GM20000 (cell line): ENCODE data around the gene ARIH2.

Experiments
- DNase-seq: peaks from one replicate; pipeline ENCODE4 v3.0.0; 2012; ENCODE audit warnings: low spot score
- TF ChIP-seq, protein P1 (sequence below): IDR thresholded peaks from 2 replicates; pipeline ENCODE4 v1.5.1; 2012; ENCODE audit warnings: mild to moderate bottlenecking, control low read depth; ENCODE audit errors: extremely low read depth, missing control alignments

Gene ARIH2

DNA sequence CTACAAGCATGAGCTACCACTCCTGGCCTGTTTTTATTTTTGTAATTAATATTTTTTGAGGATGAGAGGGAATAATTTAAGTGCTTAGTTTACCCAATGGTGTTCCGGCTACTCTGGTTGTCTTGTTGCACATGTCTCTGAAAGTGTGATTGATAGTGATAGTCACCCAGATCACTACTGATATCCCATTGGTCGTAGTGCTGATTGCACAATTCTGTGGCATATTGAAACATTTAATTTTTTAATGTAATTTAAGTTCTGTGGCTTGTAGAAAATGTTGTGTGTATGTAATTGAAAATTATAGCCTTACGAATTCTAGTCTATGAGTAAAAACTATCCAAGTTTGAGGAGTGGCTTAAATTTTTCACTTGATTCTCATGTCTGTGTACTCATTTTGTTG is 11.9 kb downstream of the ARIH2 start:
- no peak for DNase-seq
- TF ChIP-seq, protein P1, sequence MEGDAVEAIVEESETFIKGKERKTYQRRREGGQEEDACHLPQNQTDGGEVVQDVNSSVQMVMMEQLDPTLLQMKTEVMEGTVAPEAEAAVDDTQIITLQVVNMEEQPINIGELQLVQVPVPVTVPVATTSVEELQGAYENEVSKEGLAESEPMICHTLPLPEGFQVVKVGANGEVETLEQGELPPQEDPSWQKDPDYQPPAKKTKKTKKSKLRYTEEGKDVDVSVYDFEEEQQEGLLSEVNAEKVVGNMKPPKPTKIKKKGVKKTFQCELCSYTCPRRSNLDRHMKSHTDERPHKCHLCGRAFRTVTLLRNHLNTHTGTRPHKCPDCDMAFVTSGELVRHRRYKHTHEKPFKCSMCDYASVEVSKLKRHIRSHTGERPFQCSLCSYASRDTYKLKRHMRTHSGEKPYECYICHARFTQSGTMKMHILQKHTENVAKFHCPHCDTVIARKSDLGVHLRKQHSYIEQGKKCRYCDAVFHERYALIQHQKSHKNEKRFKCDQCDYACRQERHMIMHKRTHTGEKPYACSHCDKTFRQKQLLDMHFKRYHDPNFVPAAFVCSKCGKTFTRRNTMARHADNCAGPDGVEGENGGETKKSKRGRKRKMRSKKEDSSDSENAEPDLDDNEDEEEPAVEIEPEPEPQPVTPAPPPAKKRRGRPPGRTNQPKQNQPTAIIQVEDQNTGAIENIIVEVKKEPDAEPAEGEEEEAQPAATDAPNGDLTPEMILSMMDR: no peak

DNA sequence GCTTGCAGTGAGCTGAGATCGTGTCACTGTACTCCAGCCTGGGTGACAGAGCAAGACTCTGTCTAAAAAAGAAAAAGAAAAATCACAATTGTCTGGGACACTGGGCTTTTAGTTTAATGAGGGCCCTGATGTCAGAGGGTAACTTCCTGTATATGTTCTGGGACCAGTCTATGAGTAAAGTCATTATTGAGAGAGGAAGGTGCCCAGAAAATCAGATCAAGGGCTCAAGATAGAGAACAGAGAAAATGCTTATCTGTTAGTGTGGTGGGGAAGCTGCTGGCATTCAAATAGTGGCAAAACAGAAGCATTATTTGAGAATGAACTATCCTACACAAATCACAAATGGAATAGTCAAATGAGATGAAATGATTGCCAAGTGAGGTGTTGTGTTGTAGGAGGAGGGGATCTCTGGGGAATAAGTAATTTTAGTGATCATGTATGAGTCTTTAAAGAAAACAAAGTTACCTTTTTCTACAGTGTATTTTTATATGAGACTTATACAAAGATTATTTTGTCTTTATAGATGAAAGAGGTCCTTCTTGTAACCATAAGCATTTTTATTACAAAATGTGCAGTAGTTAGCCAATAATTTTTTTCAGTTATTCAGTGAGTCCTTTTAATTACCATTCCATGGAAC is 13.4 kb downstream of the ARIH2 start:
- TF ChIP-seq, protein P1: no peak

DNA sequence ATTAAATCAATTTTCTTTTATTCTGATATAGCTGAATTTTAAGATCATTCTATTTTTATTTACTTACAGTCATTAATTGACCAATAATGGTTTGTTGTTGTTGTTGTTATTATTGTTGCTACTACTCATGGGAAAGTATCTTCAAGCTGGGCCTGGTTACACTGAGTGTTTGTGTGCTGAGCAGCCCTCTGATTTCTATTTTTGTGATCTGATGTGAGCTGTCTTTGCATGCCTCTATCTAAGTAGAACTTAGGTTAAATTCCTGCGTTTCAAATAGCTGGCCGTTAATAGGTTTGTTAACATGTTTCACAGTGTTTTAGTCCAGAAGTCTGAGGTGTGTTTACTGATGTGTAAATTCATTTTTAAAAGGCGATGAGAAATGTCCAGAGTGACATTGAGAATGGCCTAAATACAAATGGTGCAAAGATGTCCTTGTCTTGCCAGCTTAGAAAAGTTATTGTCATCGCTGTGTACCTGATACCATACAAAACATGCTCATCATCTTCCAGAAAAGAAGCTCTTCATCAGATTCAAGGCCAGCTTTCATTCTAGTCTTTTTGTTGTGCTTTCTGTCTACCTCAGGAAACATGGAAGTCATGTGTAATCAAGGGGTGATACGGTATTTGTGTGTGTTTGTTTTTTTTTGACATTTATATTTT is 15.8 kb downstream of the ARIH2 start:
- TF ChIP-seq, protein P1: no peak
- no peak for DNase-seq

More for the DNA sequence above, 13.4 kb downstream of the ARIH2 start:
- no peak for DNase-seq

DNA sequence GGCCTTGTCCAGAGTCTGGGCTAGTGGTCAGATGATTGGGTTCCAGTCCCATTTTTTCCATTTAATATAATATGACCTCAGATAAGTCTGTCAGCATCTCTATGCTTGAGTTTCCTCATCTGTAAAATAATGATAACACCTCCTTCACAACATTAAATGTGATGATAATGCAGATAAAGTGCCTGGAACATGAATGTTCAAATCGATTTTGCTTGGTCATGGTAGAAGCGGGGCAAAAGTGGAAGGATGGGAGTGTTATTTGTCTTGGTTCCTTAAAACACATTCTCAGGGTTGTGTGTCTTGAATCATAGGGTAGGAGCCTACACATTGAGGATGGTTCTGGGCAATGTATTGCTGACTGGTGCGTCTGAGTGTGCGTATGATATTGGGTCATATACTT is 16.9 kb downstream of the ARIH2 start:
- no peak for DNase-seq
- TF ChIP-seq, protein P1: no peak

DNA sequence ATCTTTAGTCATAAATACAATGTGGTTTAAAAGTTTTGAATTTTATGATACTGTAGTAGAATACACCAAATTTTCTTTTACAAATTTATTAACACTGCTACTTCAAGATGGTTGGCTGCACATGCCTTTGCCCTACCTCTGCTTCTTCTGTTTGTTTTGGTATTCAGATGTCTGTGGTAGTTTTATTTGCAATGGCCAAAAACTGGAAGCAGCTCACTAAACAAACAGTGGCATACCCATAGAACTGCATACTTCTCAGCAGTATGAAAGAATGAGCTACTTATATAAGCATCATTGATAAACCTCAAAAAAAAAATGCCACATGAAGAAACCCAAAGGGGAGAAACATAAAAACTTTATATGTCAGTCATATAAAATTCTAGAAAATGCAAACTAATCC is 19.5 kb downstream of the ARIH2 start:
- no peak for DNase-seq
- TF ChIP-seq, protein P1: no peak

DNA sequence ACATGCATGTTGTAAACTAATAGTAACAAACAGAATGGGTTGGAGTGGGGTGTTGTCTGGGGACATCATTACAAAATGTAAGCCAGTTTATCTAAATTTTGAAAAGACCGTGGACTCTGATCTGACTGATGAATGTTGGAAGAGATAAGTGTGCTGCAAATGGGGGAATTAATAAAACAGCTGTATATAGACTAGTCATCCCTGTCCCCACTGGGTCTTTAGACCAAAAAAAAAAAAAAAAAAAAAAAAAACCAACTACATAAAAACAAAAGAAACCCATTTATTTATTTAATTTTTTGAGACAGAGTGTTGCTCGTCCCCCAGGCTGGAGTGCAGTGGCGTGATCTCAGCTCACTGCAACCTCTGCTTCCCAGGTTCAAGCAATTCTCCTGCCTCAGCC is 20.0 kb downstream of the ARIH2 start:
- no peak for DNase-seq
- TF ChIP-seq, protein P1: no peak

DNA sequence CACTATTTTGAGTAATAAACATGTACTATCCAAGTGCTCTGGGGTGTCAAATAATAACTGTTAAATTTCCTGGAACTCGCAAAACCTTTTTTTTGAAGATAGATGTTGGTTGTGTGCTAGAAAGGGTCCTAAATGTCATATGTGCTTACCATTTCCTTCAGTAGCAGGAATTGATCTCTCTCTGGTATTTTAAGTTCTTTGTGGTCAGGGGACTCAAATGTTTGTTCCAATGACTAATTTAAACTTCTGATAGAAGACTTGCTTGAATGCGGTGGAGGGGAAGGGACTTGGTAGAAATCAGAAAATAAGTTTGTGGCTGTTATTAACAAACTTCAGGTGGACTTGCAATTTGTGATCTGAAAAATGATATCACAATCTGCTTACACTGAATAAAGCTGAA is 26.8 kb downstream of the ARIH2 start:
- TF ChIP-seq, protein P1: no peak
- no peak for DNase-seq
